NCI-H1092 treated with DMSO at 0.1 percent for 48 hours (cell line): ENCODE results near the gene FRS3.

ENCODE experiments used
- DNase-seq: peaks from one replicate; lab custom pipeline; 2025; lab: John Stamatoyannopoulos, UW

FRS3 gene

GRCh38 chr6:41791305-41791704 is 11.6 kb upstream of the FRS3 start:
- no peak for DNase-seq

GRCh38 chr6:41790045-41790444 is 10.3 kb upstream of the FRS3 start:
- DNase-seq, result no peak

- DNase-seq, result no peak
These were observed 9.7 kb upstream of the FRS3 start for GRCh38 chr6:41789390-41789724.

- peak; percentile 92 for DNase-seq
These were observed 7.7 kb upstream of the FRS3 start, which contains the start of gene TOMM6 for GRCh38 chr6:41787219-41787917. Gene TOMM6, plus strand, starts transcription at chr6:41787694. Its CDS starts 4 bp downstream, at chr6:41787698.

- DNase-seq, result peak; percentile 49
These were observed 6.9 kb upstream of the FRS3 start for GRCh38 chr6:41786451-41787218.

- no peak for DNase-seq
These were observed 6.2 kb upstream of the FRS3 start for GRCh38 chr6:41785689-41786450.

GRCh38 chr6:41785254-41785653 is 5.6 kb upstream of the FRS3 start:
- no peak for DNase-seq

GRCh38 chr6:41784581-41785171 is 5.0 kb upstream of the FRS3 start:
- no peak for DNase-seq

GRCh38 chr6:41783106-41783780 is 3.5 kb upstream of the FRS3 start:
- DNase-seq, result no peak

GRCh38 chr6:41781366-41781730 is 1.6 kb upstream of the FRS3 start:
- no peak for DNase-seq

GRCh38 chr6:41780551-41781365 is 1.1 kb upstream of the FRS3 start, which contains the start of gene PRICKLE4:
Gene PRICKLE4, plus strand, starts transcription at chr6:41780782. Its CDS starts 2,692 bp downstream, at chr6:41783474.
- no peak for DNase-seq

- DNase-seq, result no peak
These were observed 364 bp downstream of the FRS3 start for GRCh38 chr6:41779336-41779735.

GRCh38 chr6:41778895-41779294 is 805 bp downstream of the FRS3 start:
- no peak for DNase-seq

- DNase-seq, result no peak
These were observed 2.0 kb downstream of the FRS3 start for GRCh38 chr6:41777551-41778285.

- DNase-seq, result no peak
These were observed 4.3 kb downstream of the FRS3 start for GRCh38 chr6:41775293-41775882.

- no peak for DNase-seq
These were observed 4.9 kb downstream of the FRS3 start for GRCh38 chr6:41774841-41775240.

GRCh38 chr6:41771058-41771983 is 8.4 kb downstream of the FRS3 start:
- DNase-seq, result no peak

GRCh38 chr6:41770381-41771057 is 9.2 kb downstream of the FRS3 start:
- no peak for DNase-seq
